Muscle layer of duodenum (tissue), 2 donors: ENCODE measurements around the gene CHCHD6.

Source experiments
- H3K27ac ChIP-seq: one replicate; pipeline ENCODE4 v1.7.0; 2013; ENCODE audit warnings: mild to moderate bottlenecking, low read length
- H3K27me3 ChIP-seq: one replicate; pipeline ENCODE4 v1.7.0; 2013; ENCODE audit warnings: low read depth, mild to moderate bottlenecking, control low read depth, low read length
- H3K36me3 ChIP-seq, 2 donors: one replicate each; pipeline ENCODE4 v1.7.0; 2013; ENCODE audit warnings: low read length in 2 of 2, control low read depth in 1 of 2, mild to moderate bottlenecking in 1 of 2; ENCODE audit not compliant: insufficient read depth in 2 of 2, control insufficient read depth in 1 of 2
- H3K4me1 ChIP-seq, 2 donors: one replicate each; pipeline ENCODE4 v1.7.0; 2013; ENCODE audit warnings: low read length in 2 of 2, mild to moderate bottlenecking in 2 of 2, control low read depth in 1 of 2, moderate library complexity in 1 of 2; ENCODE audit not compliant: insufficient read depth in 2 of 2, control insufficient read depth in 1 of 2
- H3K4me3 ChIP-seq, 2 donors: one replicate each; pipeline ENCODE4 v1.7.0; 2013; ENCODE audit warnings: low read length in 2 of 2, low read depth in 1 of 2, mild to moderate bottlenecking in 1 of 2
- H3K9me3 ChIP-seq, 2 donors: one replicate each; pipeline ENCODE4 v1.7.0; 2013; ENCODE audit warnings: low read length in 2 of 2, control low read depth in 1 of 2, mild to moderate bottlenecking in 1 of 2; ENCODE audit not compliant: control insufficient read depth in 1 of 2
- donor health status: healthy.

CHCHD6 gene

DNA sequence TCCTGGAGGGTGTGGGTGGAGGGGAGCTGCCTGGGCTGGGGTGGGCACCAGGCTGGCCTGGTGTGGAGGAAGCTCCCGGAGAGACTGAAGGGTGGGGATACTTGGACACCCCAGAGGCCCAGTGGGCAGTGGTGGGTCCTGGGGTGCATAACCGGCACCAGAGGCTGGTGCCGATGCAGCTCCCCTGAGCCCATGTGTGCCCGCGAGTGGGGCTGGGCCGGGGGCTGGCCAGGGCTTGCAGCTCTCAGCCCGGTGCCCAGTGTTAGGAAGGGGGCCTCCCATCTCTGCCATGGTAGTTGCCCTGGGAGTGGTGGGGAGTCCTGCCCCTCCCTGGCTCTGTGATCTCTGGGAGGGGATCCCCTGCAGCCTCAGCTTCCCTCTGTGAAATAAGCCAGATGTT is 288.2 kb downstream of the CHCHD6 start:
- H3K4me3 ChIP-seq: no peak overlapping the region
- H3K27me3 ChIP-seq: no peaks in the 10 kb centered on the region
- peaks cover 0 to 21% of the 10 kb centered on the region in 2 donors for H3K36me3 ChIP-seq
- no peaks in the 10 kb centered on the region for H3K4me1 ChIP-seq
- H3K27ac ChIP-seq: no peak overlapping the region
- no peaks in the 10 kb centered on the region for H3K9me3 ChIP-seq

DNA sequence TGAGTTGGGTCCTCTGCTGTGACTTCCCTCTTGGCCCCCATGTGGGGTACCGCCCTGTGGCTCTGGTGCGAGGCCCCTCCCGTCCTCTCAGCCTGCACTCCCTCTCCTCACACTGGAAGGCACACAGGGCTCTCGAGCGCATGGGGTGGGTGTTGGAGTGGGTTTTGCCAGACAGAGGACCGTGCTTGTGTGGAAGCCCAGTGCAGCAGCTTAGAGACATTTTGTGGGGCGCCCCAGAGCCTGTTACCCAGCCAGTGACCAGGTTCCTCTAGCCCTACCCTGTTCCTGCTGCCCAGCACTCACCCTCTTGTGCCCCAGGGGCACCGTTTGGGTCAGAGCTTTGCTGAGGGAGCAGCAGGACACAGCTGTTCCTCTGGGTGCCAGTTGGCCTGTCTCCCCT is 288.7 kb downstream of the CHCHD6 start:
- no peak overlapping the region for H3K4me3 ChIP-seq
- no peaks in the 10 kb centered on the region for H3K9me3 ChIP-seq
- H3K36me3 ChIP-seq: peaks cover 0 to 21% of the 10 kb centered on the region in 2 donors
- H3K27ac ChIP-seq: no peak overlapping the region
- no peaks in the 10 kb centered on the region for H3K4me1 ChIP-seq
- H3K27me3 ChIP-seq: no peaks in the 10 kb centered on the region

DNA sequence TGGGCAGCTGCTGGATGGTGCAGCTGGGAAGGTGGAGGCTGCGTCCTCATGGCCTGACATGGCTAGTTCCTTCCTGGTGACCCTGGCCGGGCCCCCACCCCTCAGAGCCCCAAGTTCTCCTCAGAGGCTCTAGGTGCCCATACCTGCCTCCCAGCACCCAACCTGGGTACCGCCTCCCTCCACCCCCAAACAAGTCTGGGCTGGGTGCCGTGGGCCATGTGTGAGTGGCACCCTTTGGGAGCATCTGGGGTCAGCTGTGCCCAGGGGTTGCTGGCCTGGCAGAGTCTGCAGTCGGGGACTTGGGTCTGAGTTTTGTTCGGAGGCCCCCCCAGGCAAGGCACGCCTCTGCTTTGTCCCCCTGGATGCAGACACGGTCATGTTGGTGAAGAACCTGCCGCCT is 289.4 kb downstream of the CHCHD6 start:
- H3K4me3 ChIP-seq: no peak overlapping the region
- no peaks in the 10 kb centered on the region for H3K27me3 ChIP-seq
- no peak overlapping the region for H3K27ac ChIP-seq
- no peaks in the 10 kb centered on the region for H3K9me3 ChIP-seq
- peaks cover 0 to 21% of the 10 kb centered on the region in 2 donors for H3K36me3 ChIP-seq
- no peaks in the 10 kb centered on the region for H3K4me1 ChIP-seq

GRCh38 chr3:126994661-126995245 is 290.7 kb downstream of the CHCHD6 start:
- Histone ChIP-seq H3K4me3 (no peak overlapping the region), H3K27me3 (no peaks in the 10 kb centered on the region), H3K9me3 (no peaks in the 10 kb centered on the region), H3K4me1 (peaks cover 0 to 5% of the 10 kb centered on the region in 2 donors), H3K36me3 (peaks cover 0 to 16% of the 10 kb centered on the region in 2 donors), H3K27ac (no peak overlapping the region)

DNA sequence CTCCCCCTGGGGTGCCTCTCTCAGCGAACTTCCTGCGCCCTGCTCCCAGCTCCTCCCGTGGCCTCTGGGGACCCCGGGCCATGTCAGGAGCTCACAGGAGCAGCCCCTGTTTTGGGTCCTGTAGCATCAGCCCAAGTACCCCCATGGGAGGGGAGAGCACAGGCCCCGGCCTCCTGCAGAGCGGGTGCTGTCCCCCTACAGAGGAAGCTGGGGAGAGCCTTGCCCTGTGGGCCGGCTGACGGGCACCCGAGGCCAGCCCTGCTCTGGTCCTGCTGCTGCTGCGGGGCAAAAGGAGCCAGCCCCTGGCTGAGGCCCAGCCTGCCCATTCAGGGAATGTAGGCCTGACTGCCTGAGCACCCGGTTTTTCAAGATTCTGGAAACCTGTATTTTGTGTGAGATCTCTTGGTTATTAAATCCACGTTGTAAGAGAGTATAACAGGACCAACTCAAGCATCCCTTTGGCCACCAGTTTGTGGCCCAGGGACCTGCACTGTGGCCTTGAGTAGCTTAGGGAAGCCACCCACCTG is 291.3 kb downstream of the CHCHD6 start:
- peaks cover 0 to 10% of the 10 kb centered on the region in 2 donors for H3K4me1 ChIP-seq
- no peaks in the 10 kb centered on the region for H3K9me3 ChIP-seq
- no peak overlapping the region for H3K27ac ChIP-seq
- H3K4me3 ChIP-seq: no peak overlapping the region
- no peaks in the 10 kb centered on the region for H3K27me3 ChIP-seq
- H3K36me3 ChIP-seq: peaks cover 0 to 16% of the 10 kb centered on the region in 2 donors

- Histone ChIP-seq H3K27ac (no peak overlapping the region), H3K27me3 (no peaks in the 10 kb centered on the region), H3K36me3 (peaks cover 0 to 12% of the 10 kb centered on the region in 2 donors), H3K9me3 (no peaks in the 10 kb centered on the region), H3K4me1 (peaks cover 0 to 12% of the 10 kb centered on the region in 2 donors), H3K4me3 (no peak overlapping the region)
These were observed 292.0 kb downstream of the CHCHD6 start for GRCh38 chr3:126995926-126996512.

DNA sequence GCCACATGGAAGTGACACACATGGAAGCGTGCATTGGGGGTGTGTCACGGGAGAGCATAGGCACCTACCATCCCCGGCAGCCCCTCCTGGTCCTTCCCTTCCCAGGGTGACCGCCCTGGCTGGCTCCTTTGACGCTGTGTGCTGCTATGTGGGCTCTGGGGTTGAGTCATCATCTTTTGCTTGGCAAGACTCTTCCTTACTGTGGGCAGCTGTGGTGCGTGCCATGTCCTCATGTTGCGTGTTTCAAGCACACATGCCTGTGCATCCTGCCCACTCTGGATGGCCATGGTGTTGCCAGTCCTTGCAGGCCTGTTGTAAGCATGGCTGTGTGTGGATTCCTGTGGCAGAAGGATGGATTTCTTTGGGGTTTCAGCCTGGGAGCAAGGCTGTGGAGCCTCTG is 292.9 kb downstream of the CHCHD6 start:
- Histone ChIP-seq H3K4me1 (peaks cover 0 to 21% of the 10 kb centered on the region in 2 donors), H3K4me3 (no peak overlapping the region), H3K27ac (no peak overlapping the region), H3K9me3 (no peaks in the 10 kb centered on the region), H3K36me3 (peaks cover 0 to 3% of the 10 kb centered on the region in 2 donors), H3K27me3 (no peaks in the 10 kb centered on the region)

- no peak overlapping the region for H3K27ac ChIP-seq
These were observed 293.5 kb downstream of the CHCHD6 start for GRCh38 chr3:126997455-126998038.

DNA sequence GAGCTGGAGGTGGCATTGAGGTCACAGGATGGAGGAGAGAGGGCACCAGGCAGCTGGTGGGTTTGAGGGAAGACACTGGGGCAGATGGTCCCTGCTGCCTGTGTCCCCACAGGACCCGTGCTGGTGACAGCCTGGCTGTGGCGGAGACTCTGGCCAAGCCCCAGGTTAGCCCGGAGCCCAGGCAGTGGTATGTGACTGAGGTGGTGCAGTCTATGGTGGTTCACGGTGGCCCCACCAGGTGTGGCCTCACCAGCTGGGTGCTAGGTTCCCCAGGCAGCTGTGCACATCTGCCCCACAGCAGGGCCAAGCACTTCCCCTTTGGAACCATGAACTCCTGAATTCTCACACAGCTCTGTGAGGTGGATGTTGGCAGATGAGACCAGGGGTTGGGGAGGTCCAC is 294.3 kb downstream of the CHCHD6 start:
- peaks cover 0 to 30% of the 10 kb centered on the region in 2 donors for H3K4me1 ChIP-seq
- no peak overlapping the region for H3K4me3 ChIP-seq
- H3K27ac ChIP-seq: no peak overlapping the region
- no peaks in the 10 kb centered on the region for H3K9me3 ChIP-seq
- H3K36me3 ChIP-seq: no peaks in the 10 kb centered on the region
- no peaks in the 10 kb centered on the region for H3K27me3 ChIP-seq

More at GRCh38 chr3:126997455-126998038, 293.5 kb downstream of the CHCHD6 start:
- H3K27me3 ChIP-seq: no peaks in the 10 kb centered on the region
- H3K9me3 ChIP-seq: no peaks in the 10 kb centered on the region
- H3K4me1 ChIP-seq: peaks cover 0 to 27% of the 10 kb centered on the region in 2 donors
- H3K36me3 ChIP-seq: no peaks in the 10 kb centered on the region
- no peak overlapping the region for H3K4me3 ChIP-seq

- no peaks in the 10 kb centered on the region for H3K36me3 ChIP-seq
- H3K27ac ChIP-seq: no peak overlapping the region
- H3K27me3 ChIP-seq: no peaks in the 10 kb centered on the region
- H3K9me3 ChIP-seq: no peaks in the 10 kb centered on the region
- no peak overlapping the region for H3K4me3 ChIP-seq
- H3K4me1 ChIP-seq: peaks cover 0 to 30% of the 10 kb centered on the region in 2 donors
These were observed 294.7 kb downstream of the CHCHD6 start for GRCh38 chr3:126998728-126999127.

GRCh38 chr3:126999383-126999782 is 295.3 kb downstream of the CHCHD6 start:
- no peaks in the 10 kb centered on the region for H3K27me3 ChIP-seq
- no peak overlapping the region for H3K4me3 ChIP-seq
- H3K4me1 ChIP-seq: peaks cover 0 to 30% of the 10 kb centered on the region in 2 donors
- H3K9me3 ChIP-seq: no peaks in the 10 kb centered on the region
- H3K36me3 ChIP-seq: no peaks in the 10 kb centered on the region
- no peak overlapping the region for H3K27ac ChIP-seq
